ENCODE results near the gene BPIFB6. TPM values are rescaled to one million over a fixed set of nuclear protein-coding genes. Genes with fewer than 3 reads are reported as not detected.

Gene BPIFB6
- polyA plus RNA-seq, 3 donors, result not detected

DNA sequence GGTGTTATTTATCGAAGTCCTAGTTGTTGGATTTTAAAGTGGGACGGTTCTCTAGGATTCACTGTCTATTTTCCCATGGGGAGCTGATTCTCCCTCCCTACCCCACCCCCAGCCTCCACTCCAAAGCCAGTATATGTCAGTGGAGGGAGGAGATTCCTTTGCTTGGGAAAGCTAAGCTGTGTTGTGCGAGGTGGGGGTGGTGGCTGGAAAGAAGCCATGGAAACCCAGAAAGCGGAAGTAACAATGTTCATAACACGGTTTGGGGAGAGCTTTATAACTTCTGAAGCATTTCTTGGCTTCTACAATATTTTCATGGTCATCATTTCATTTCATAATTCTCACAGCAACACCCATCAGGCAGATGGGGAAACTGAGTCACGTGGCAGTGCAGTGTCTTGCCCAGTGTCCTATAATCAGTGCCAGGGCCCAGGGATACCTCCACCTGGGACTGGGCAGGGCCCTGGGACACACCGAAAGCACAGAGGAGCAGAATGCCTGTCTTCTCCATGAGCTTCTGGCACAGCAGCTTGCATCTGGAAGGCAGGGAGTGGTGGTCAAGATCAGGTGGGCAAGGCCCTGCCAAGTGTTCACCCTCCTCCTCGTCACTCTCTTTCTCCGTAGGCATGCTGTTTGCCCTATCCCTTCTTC, 31.7 kb upstream of the BPIFB6 start:
- Histone ChIP-seq H3K4me2 (replicated peaks; ENCODE audit: extremely low read depth, low read length, poor library complexity, severe bottlenecking) (no peak overlapping the region), H3K4me1 (ENCODE audit: control insufficient read depth in 1 of 2, insufficient read depth in 2 of 2, low read length in 2 of 2) (peaks cover 6% of the 10 kb centered on the region in 2 donors), H3K4me3 (replicated peaks in 1 of 3; ENCODE audit: low read depth in 2 of 3, low read length in 3 of 3) (no peak overlapping the region), H3K36me3 (replicated peaks in 1 of 2; ENCODE audit: control insufficient read depth in 1 of 2, insufficient read depth in 2 of 2, low read length in 2 of 2) (no peaks in the 10 kb centered on the region), H4K20me1 (ENCODE audit: insufficient read depth, low read length) (no peaks in the 10 kb centered on the region), H3K79me2 (ENCODE audit: insufficient read depth, low read length) (no peaks in the 10 kb centered on the region), H3K9me3 (replicated peaks in 1 of 2; ENCODE audit: control insufficient read depth in 1 of 2, insufficient read depth in 1 of 2, low read length in 2 of 2) (peaks cover 0 to 2% of the 10 kb centered on the region in 2 donors), H3K9ac (ENCODE audit: insufficient read depth, low read length, poor library complexity, severe bottlenecking) (no peak overlapping the region), H3K27ac (ENCODE audit: low read depth in 1 of 2, low read length in 2 of 2) (no peak overlapping the region), H3K27me3 (ENCODE audit: control insufficient read depth in 2 of 2, insufficient read depth in 2 of 2, low read length in 2 of 2) (no peaks in the 10 kb centered on the region), H2AFZ (ENCODE audit: insufficient read depth, low read depth, low read length, poor library complexity, severe bottlenecking) (no peak overlapping the region)
- no peaks in the 10 kb centered on the region for H3K36me3 Mint-ChIP-seq
- peaks cover 12% of the 10 kb centered on the region for H3K4me1 Mint-ChIP-seq
- H3K27ac Mint-ChIP-seq, result peak overlapping the region in 1 of 7 donors; percentile 26
- WGBS (ENCODE audit: insufficient coverage), result 40% methylated on average over 2 of the region's 9 CpGs
- no peak for TF ChIP-seq CTCF (IDR thresholded peaks at IDR 0.05)
- peaks cover 0 to 7% (median under 1%) of the 10 kb centered on the region in 7 donors for H3K9me3 Mint-ChIP-seq
- intact Hi-C loops (cut with micrococcal nuclease), result no loop called here
- peaks cover 0 to 3% (median under 1%) of the 10 kb centered on the region in 3 donors for H3K27me3 Mint-ChIP-seq (ENCODE audit: low read depth in 3 of 3)
- DNase-seq, result peak; percentile 9 to 30 (median 20)
- H3K4me3 Mint-ChIP-seq, result no peak overlapping the region

DNA sequence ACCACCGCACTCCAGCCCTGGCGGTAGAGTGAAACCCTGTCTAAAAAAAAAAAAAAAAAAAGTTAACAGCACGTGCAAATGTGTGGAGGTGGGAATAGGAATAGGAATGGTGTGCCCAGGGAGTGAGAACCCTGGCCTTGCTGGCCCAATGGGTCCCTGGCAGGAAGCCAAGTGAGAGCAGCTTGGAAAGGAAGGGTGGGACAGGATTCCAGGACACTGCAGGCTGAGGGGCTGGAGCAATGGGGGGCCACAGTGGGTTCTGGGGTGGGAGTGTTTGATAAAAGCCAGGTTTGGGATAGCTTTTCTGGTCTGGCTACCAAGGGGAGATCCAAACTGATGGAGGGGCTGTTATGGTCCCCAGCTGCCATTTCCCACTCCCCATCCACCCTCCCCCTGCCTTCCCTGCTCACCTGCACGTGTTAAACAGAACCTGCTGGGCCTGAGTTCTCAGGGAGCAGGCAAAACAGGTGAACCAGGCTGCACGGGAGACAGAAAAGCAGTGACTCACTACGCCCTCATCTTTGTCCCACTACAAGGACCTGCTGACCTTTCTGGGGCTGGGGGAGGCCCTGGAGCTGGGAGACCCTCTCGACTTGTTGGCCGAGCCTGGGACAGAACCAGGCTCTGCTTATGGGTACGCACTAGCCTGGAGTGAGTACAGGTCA, 30.5 kb upstream of the BPIFB6 start:
- Histone ChIP-seq H3K9ac (ENCODE audit: insufficient read depth, low read length, poor library complexity, severe bottlenecking) (no peak overlapping the region), H3K4me2 (replicated peaks; ENCODE audit: extremely low read depth, low read length, poor library complexity, severe bottlenecking) (no peak overlapping the region), H3K27me3 (ENCODE audit: control insufficient read depth in 2 of 2, insufficient read depth in 2 of 2, low read length in 2 of 2) (no peaks in the 10 kb centered on the region), H3K4me3 (replicated peaks in 1 of 3; ENCODE audit: low read depth in 2 of 3, low read length in 3 of 3) (no peak overlapping the region), H3K4me1 (ENCODE audit: control insufficient read depth in 1 of 2, insufficient read depth in 2 of 2, low read length in 2 of 2) (peaks cover 6% of the 10 kb centered on the region in 2 donors), H3K36me3 (replicated peaks in 1 of 2; ENCODE audit: control insufficient read depth in 1 of 2, insufficient read depth in 2 of 2, low read length in 2 of 2) (no peaks in the 10 kb centered on the region), H2AFZ (ENCODE audit: insufficient read depth, low read depth, low read length, poor library complexity, severe bottlenecking) (no peak overlapping the region), H3K27ac (ENCODE audit: low read depth in 1 of 2, low read length in 2 of 2) (no peak overlapping the region), H3K79me2 (ENCODE audit: insufficient read depth, low read length) (no peaks in the 10 kb centered on the region), H4K20me1 (ENCODE audit: insufficient read depth, low read length) (no peaks in the 10 kb centered on the region), H3K9me3 (replicated peaks in 1 of 2; ENCODE audit: control insufficient read depth in 1 of 2, insufficient read depth in 1 of 2, low read length in 2 of 2) (no peaks in the 10 kb centered on the region)
- H3K27ac Mint-ChIP-seq, result peak overlapping the region in 1 of 7 donors; percentile 76
- intact Hi-C loops (cut with micrococcal nuclease), result no loop called here
- no peak for DNase-seq
- H3K27me3 Mint-ChIP-seq (ENCODE audit: low read depth in 3 of 3), result peaks cover 0 to 3% (median 1%) of the 10 kb centered on the region in 3 donors
- H3K4me3 Mint-ChIP-seq, result no peak overlapping the region
- peaks cover 12% of the 10 kb centered on the region for H3K4me1 Mint-ChIP-seq
- peaks cover 0 to 7% (median 3%) of the 10 kb centered on the region in 7 donors for H3K9me3 Mint-ChIP-seq
- no peaks in the 10 kb centered on the region for H3K36me3 Mint-ChIP-seq
- no peak for TF ChIP-seq CTCF (IDR thresholded peaks at IDR 0.05)
- 91% methylated on average over 6 of the region's 9 CpGs for WGBS (ENCODE audit: insufficient coverage)

Measured in CD14-positive monocyte (primary cell).